C4-2B (cell line): Measurements from ENCODE around the gene IFITM5.

Experiments used
- ZFX ChIP-seq: fragments of 450-650 bp; IDR thresholded peaks from 2 replicates; pipeline ENCODE4 v1.6.1; 2017
- TF ChIP-seq, protein P1 (sequence below): fragments of 450-650 bp; conservative IDR thresholded peaks from 2 replicates; pipeline ENCODE4 v1.5.1; 2017; ENCODE audit warnings: mild to moderate bottlenecking

DNA sequence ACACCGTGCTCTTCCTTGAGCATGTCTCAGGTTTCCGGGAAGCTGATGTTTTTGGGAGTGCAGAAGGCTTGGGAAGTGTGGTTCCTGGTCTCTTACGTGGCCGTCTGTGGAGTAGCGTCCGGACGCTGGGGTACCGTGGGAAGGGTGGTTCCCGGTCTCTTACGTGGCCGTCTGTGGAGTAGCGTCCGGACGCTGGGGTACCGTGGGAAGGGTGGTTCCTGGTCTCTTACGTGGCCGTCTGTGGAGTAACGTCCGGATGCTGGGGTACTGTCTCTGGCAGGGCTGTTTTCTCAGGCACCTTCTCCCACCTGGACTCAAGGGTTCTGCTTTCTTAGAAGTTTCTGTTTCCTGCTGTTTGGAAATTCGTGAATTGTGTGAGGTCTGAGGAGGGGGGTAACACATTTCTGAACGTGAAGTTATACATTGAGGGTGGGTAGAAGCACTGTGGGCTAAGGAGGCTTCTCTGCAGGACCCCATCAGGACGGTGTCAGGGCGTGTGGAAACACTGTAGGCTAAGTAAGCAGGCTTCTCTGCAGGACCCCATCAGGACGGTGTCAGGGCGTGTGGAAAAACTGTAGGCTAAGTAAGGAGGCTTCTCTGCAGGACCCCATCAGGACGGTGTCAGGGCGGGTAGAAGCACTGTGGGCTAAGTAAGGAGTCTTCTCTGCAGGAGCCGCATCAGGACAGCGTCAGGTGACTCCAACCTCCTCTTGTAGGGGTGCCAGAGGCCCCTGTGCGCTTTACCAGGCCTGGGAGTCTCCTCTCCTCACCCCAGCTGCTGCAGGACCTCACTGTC, 26.7 kb upstream of the IFITM5 start:
- TF ChIP-seq, protein P1, sequence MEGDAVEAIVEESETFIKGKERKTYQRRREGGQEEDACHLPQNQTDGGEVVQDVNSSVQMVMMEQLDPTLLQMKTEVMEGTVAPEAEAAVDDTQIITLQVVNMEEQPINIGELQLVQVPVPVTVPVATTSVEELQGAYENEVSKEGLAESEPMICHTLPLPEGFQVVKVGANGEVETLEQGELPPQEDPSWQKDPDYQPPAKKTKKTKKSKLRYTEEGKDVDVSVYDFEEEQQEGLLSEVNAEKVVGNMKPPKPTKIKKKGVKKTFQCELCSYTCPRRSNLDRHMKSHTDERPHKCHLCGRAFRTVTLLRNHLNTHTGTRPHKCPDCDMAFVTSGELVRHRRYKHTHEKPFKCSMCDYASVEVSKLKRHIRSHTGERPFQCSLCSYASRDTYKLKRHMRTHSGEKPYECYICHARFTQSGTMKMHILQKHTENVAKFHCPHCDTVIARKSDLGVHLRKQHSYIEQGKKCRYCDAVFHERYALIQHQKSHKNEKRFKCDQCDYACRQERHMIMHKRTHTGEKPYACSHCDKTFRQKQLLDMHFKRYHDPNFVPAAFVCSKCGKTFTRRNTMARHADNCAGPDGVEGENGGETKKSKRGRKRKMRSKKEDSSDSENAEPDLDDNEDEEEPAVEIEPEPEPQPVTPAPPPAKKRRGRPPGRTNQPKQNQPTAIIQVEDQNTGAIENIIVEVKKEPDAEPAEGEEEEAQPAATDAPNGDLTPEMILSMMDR = no peak
- no peak for TF ChIP-seq ZFX
